Esophagus squamous epithelium (tissue), 5 donors: Measurements from ENCODE around the gene RRM2. TPM values are rescaled to one million over a fixed set of nuclear protein-coding genes. Genes with fewer than 3 reads are reported as not detected.
"Not testable (repeated sequence)": the region's sequence is repeated elsewhere in the genome, so short reads cannot be mapped to it uniquely, and the experiment has no call there.

Experiments used
- DNase-seq: peaks from one replicate; lab custom pipeline; 2025; lab: John Stamatoyannopoulos, UW
- H3K27ac ChIP-seq, 4 donors: fragments of 200-600 bp; sonication (generic); one replicate each; pipeline ENCODE4 v1.5.1; 2016 to 2019; ENCODE audit warnings: mild to moderate bottlenecking in 1 of 4
- H3K27me3 ChIP-seq, 4 donors: fragments of 200-600 bp; sonication (generic); 1 replicate in 3 of 4; 2 replicates in 1 of 4; pipeline versions ENCODE4 v1.5.1 to v1.6.0; 2017 to 2021; ENCODE audit warnings: antibody characterized with exemption in 1 of 4
- H3K36me3 ChIP-seq, 3 donors: fragments of 200-600 bp; sonication (generic); one replicate each; pipeline ENCODE4 v1.5.1; 2016 to 2019
- H3K4me1 ChIP-seq, 3 donors: fragments of 200-600 bp; sonication (generic); one replicate each; pipeline ENCODE4 v1.5.1; 2017 to 2019
- H3K4me3 ChIP-seq, 4 donors: fragments of 200-600 bp; sonication (generic); 1 replicate in 3 of 4; 2 replicates in 1 of 4; pipeline ENCODE4 v1.5.1; 2016 to 2019; ENCODE audit warnings: mild to moderate bottlenecking in 2 of 4, moderate library complexity in 1 of 4
- H3K9me3 ChIP-seq, 3 donors: fragments of 200-600 bp; sonication (generic); one replicate each; pipeline ENCODE4 v1.5.1; 2016 to 2019
- POLR2A ChIP-seq, 4 donors: fragments of 450-650 bp; IDR thresholded peaks; one replicate each; pipeline ENCODE4 v1.6.1; 2017; ENCODE audit warnings: antibody characterized with exemption in 4 of 4, mild to moderate bottlenecking in 4 of 4, moderate library complexity in 3 of 4
- WGBS, 2 donors: methylation state at CpG; one replicate each; pipeline ENCODE4 v1.1.5; 2018; 5-methylcytosine and 5-hydroxymethylcytosine counted together
- intact Hi-C: fragments of 100-400 bp; cut with DNase I; formaldehyde crosslinking; loops from one replicate; pipeline ENCODE4 v1.15.0; 2022
- total RNA-seq, 4 donors: library from RNA; depleted of rRNA; stranded (reverse); fragments of >200 nt; gene quantifications; one replicate each; pipeline ENCODE4 v1.1.0, GENCODE V29; 2016
- TF ChIP-seq, protein P1 (sequence below), 6 experiments: fragments of 450-650 bp in 4 of 6; fragments of 200-600 bp in 2 of 6; sonication (generic) in 2 of 6; IDR thresholded peaks; one replicate each; pipeline ENCODE4 v1.5.1; 2016 to 2019; ENCODE audit warnings: antibody characterized with exemption in 6 of 6, mild to moderate bottlenecking in 4 of 6, moderate library complexity in 4 of 6
- donor health status: DM: yes; HTN: yes; CAD: no.

RRM2 gene
- total RNA-seq, 4 donors from 2014 or later = 16.2 to 65.1 (median 41.7) TPM

DNA sequence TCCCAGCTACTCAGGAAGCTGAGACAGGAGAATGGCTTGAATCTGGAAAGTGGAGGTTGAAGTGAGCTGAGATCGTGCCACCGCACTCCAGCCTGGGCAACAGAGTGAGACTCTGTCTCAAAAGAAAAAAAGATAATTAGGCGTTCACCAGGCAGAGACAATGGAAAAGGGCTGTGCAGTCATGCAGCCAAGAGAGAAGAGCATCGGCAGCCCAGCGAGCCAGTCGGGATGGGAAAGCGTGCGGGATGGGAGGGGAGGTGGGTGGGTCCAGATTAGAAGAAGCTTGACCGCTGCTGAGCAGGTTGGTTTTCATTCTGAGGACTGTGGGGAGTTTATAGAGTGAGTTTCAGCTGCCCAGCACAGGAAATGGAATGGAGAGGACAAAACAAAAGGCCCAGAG, 27.4 kb upstream of the RRM2 start:
- WGBS, 2 donors = 33 to 57% methylated on average over 9 of the region's 9 CpGs
- H3K27ac ChIP-seq = no peak overlapping the region
- H3K9me3 ChIP-seq = no peaks in the 10 kb centered on the region
- TF ChIP-seq POLR2A (IDR thresholded peaks at IDR 0.05) = no peak
- intact Hi-C loops = no loop called here
- no peak for DNase-seq
- no peak overlapping the region for H3K4me3 ChIP-seq
- H3K4me1 ChIP-seq = peaks cover 0 to 42% (median 18%) of the 10 kb centered on the region in 3 donors
- peaks cover 0 to 49% (median 4%) of the 10 kb centered on the region in 4 donors for H3K27me3 ChIP-seq
- no peaks in the 10 kb centered on the region for H3K36me3 ChIP-seq

DNA sequence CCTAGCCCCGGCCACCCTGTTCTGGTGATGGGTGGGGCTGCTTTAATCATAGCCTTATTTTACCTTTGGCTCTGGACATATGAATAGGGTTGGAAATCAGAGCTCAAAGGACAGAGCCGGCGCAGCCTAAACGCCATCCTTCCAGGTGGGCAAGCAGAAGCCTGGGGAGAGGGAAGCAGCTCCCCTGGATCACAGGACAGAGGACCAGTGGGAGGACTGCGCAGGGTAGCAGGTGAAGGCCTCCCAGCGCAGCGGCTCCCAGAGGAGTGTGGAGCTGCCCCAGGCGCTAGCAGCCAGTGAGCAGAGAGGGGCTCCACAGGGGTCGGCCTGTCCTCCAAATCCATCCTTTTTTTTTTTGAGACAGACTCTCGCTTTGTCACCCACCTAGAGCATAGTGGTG, 25.9 kb upstream of the RRM2 start:
- H3K36me3 ChIP-seq = no peaks in the 10 kb centered on the region
- no peaks in the 10 kb centered on the region for H3K9me3 ChIP-seq
- no peak overlapping the region for H3K4me3 ChIP-seq
- WGBS, 2 donors = 83 to 92% methylated on average over 7 to 9 of the region's 10 CpGs
- H3K27ac ChIP-seq = no peak overlapping the region
- H3K4me1 ChIP-seq = peaks cover 0 to 32% (median 12%) of the 10 kb centered on the region in 3 donors
- intact Hi-C loops = no loop called here
- H3K27me3 ChIP-seq = peaks cover 0 to 35% (median 0%) of the 10 kb centered on the region in 4 donors
- no peak for DNase-seq
- TF ChIP-seq POLR2A (IDR thresholded peaks at IDR 0.05) = no peak
- TF ChIP-seq, protein P1, sequence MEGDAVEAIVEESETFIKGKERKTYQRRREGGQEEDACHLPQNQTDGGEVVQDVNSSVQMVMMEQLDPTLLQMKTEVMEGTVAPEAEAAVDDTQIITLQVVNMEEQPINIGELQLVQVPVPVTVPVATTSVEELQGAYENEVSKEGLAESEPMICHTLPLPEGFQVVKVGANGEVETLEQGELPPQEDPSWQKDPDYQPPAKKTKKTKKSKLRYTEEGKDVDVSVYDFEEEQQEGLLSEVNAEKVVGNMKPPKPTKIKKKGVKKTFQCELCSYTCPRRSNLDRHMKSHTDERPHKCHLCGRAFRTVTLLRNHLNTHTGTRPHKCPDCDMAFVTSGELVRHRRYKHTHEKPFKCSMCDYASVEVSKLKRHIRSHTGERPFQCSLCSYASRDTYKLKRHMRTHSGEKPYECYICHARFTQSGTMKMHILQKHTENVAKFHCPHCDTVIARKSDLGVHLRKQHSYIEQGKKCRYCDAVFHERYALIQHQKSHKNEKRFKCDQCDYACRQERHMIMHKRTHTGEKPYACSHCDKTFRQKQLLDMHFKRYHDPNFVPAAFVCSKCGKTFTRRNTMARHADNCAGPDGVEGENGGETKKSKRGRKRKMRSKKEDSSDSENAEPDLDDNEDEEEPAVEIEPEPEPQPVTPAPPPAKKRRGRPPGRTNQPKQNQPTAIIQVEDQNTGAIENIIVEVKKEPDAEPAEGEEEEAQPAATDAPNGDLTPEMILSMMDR (IDR thresholded peaks at IDR 0.05) = no peak

- Histone ChIP-seq H3K27me3 (peaks cover 0 to 28% (median 0%) of the 10 kb centered on the region in 4 donors), H3K36me3 (no peaks in the 10 kb centered on the region), H3K4me3 (no peak overlapping the region), H3K4me1 (peaks cover 0 to 31% (median 12%) of the 10 kb centered on the region in 3 donors), H3K27ac (no peak overlapping the region), H3K9me3 (no peaks in the 10 kb centered on the region)
- DNase-seq = no peak
- WGBS, 2 donors = 42 to 54% methylated on average over 11 to 13 of the region's 16 CpGs
- intact Hi-C loops = no loop called here
- no peak for TF ChIP-seq POLR2A (IDR thresholded peaks at IDR 0.05)
- TF ChIP-seq, protein P1 (IDR thresholded peaks at IDR 0.05) = peak; percentile 52 to 92 (median 82)
Observed at GRCh38 chr2:10097352-10098148, 25.0 kb upstream of the RRM2 start.

DNA sequence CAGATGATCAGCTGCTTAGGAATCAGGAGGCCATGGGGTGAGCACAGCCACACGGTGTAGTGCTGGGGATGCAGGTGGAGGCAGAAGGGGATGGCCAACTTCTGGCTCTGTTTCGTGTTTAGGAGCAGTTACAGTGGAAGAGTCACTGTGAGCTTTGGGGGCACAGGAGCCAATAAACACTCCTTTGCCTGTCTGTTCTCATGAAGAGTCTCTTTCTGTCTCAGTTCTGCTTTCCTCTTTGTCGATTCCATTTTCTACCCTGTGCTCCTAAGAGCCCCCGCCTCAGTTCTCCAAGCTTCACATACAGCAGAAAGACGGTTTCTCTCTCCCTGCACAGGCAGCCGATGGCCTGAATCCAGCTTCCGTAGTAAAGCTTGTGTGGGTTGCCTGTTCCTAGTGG, 21.0 kb upstream of the RRM2 start:
- 66 to 70% methylated on average over 7 of the region's 7 CpGs for WGBS, 2 donors

GRCh38 chr2:10103179-10103578, 19.4 kb upstream of the RRM2 start:
- H3K9me3 ChIP-seq = no peaks in the 10 kb centered on the region
- WGBS, 2 donors = 69 to 90% methylated on average over 5 to 6 of the region's 6 CpGs
- DNase-seq = no peak
- H3K4me3 ChIP-seq = no peak overlapping the region
- no peak for TF ChIP-seq POLR2A (IDR thresholded peaks at IDR 0.05)
- TF ChIP-seq, protein P1 (IDR thresholded peaks at IDR 0.05) = no peak
- H3K27ac ChIP-seq = no peak overlapping the region
- no peaks in the 10 kb centered on the region for H3K36me3 ChIP-seq
- H3K4me1 ChIP-seq = no peaks in the 10 kb centered on the region
- H3K27me3 ChIP-seq = no peaks in the 10 kb centered on the region
- intact Hi-C loops = no loop called here

More for the DNA sequence above, 21.0 kb upstream of the RRM2 start:
- Histone ChIP-seq H3K9me3 (no peaks in the 10 kb centered on the region), H3K27me3 (no peaks in the 10 kb centered on the region), H3K4me1 (peaks cover 0 to 11% (median 1%) of the 10 kb centered on the region in 3 donors), H3K27ac (no peak overlapping the region), H3K4me3 (no peak overlapping the region), H3K36me3 (no peaks in the 10 kb centered on the region)
- DNase-seq = no peak
- intact Hi-C loops = no loop called here
- no peak for TF ChIP-seq POLR2A (IDR thresholded peaks at IDR 0.05)
- TF ChIP-seq, protein P1 (IDR thresholded peaks at IDR 0.05) = no peak

GRCh38 chr2:10104906-10105305, 17.6 kb upstream of the RRM2 start:
- intact Hi-C loops, H3K4me1 ChIP-seq, H3K27me3 ChIP-seq, H3K27ac ChIP-seq, H3K36me3 ChIP-seq, H3K9me3 ChIP-seq, DNase-seq, H3K4me3 ChIP-seq: not testable (repeated sequence)
